ENCODE measurements around the gene RAD9A.

DNA sequence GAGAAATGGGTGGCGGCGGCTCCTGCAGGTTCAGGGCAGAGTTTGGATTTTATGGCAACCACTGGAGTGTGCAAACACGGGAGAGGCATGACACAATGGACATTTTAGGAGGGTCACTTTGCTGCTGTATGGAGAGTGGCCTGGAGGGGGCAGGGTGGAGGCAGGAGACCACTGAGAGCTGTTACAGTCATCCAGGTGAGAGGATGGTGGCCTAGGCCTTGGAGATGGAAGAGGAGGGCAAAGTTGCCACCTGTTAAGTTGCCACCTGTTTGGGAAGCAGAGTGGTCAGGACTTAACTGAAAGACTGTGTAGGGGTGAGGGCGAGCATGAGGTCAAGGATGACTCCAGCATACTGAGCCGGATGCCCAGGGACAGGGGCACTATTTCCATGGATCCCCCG is 2.3 kb upstream of the RAD9A start:
- no peak for TF ChIP-seq EZH2 (IDR thresholded peaks at IDR 0.05)
- no peak for TF ChIP-seq POLR2AphosphoS5 (IDR thresholded peaks at IDR 0.05; ENCODE audit: borderline replicate concordance, low read depth, low read length)
